SK-N-SH (cell line): ENCODE results near the gene HERC4.

ENCODE experiments used
- CTCF ChIP-seq: fragments of 200-600 bp; sonication (generic); IDR thresholded peaks from 2 replicates; pipeline ENCODE4 v1.6.1; 2017; ENCODE audit warnings: antibody characterized with exemption, mild to moderate bottlenecking, moderate library complexity
- EP300 ChIP-seq, 2 experiments: IDR thresholded peaks; 2 replicates each; pipeline versions ENCODE4 v1.4.0 to v1.6.1; 2012; ENCODE audit warnings: borderline replicate concordance in 1 of 2, low read depth in 1 of 2, low read length in 1 of 2
- FOXJ3 ChIP-seq: sonication (generic); formaldehyde crosslinking; IDR thresholded peaks from 2 replicates; pipeline ENCODE4 v1.5.1; 2020; ENCODE audit warnings: mild to moderate bottlenecking, missing genetic modification reagents
- IRF3 ChIP-seq: fragments of 150-350 bp; IDR thresholded peaks from 2 replicates; pipeline ENCODE4 v1.6.1; 2016; ENCODE audit warnings: mild to moderate bottlenecking, low read depth, low read length
- POLR2AphosphoS5 ChIP-seq: IDR thresholded peaks from 2 replicates; pipeline ENCODE4 v1.6.1; 2012; ENCODE audit warnings: low read depth, low read length
- RCOR1 ChIP-seq: fragments of 150-350 bp; IDR thresholded peaks from 2 replicates; pipeline ENCODE4 v1.6.1; 2017; ENCODE audit warnings: antibody characterized with exemption, low read length
- RXRA ChIP-seq: IDR thresholded peaks from 2 replicates; pipeline ENCODE4 v1.4.0; 2012; ENCODE audit warnings: low read depth, mild to moderate bottlenecking, borderline replicate concordance

GRCh38 chr10:67924136-67924535 lies 150.9 kb downstream of the HERC4 start:
- no peak for TF ChIP-seq POLR2AphosphoS5
- no peak for TF ChIP-seq CTCF
- no peak for TF ChIP-seq RCOR1
- no peak for TF ChIP-seq FOXJ3 (CRISPR knock-in tag)
- no peak for TF ChIP-seq RXRA
- TF ChIP-seq EP300 (IDR thresholded peaks at IDR 0.05; ENCODE audit: borderline replicate concordance in 1 of 2, low read depth in 1 of 2, low read length in 1 of 2): no peak
- no peak for TF ChIP-seq IRF3
